CD8-positive, alpha-beta memory T cell (primary cell): Measurements from ENCODE around the gene MYRF. TPM values are rescaled to one million over a fixed set of nuclear protein-coding genes. Genes with fewer than 3 reads are reported as not detected.

Source experiments
- CTCF ChIA-PET: fragments of 350-600 bp; sonication (Branson Sonifier 250); formaldehyde crosslinking; loops from one replicate; lab custom pipeline; 2021; ENCODE audit warnings: antibody characterized with exemption; lab: Charles Lee
- POLR2A ChIA-PET: fragments of 350-600 bp; sonication (Branson Sonifier 250); formaldehyde crosslinking; loops from one replicate; lab custom pipeline; 2021; ENCODE audit warnings: antibody characterized with exemption; lab: Charles Lee
- DNase-seq, 5 donors: peaks; one replicate each; pipeline versions ENCODE4 v3.0.0 to v3.0.0-alpha.2; 2020 to 2022; ENCODE audit warnings: mixed read lengths in 1 of 5
- H3K27ac ChIP-seq: one replicate; pipeline ENCODE4 v1.7.0; 2013; ENCODE audit warnings: low read depth, mild to moderate bottlenecking, low read length, moderate library complexity
- H3K27me3 ChIP-seq: 2 replicates; pipeline ENCODE4 v1.7.0; 2013; ENCODE audit warnings: low read length, mild to moderate bottlenecking; ENCODE audit not compliant: insufficient read depth, poor library complexity, severe bottlenecking
- H3K36me3 ChIP-seq: 2 replicates; pipeline ENCODE4 v1.7.0; 2013; ENCODE audit warnings: mild to moderate bottlenecking, low read length, moderate library complexity; ENCODE audit not compliant: insufficient read depth
- H3K4me1 ChIP-seq: 2 replicates; pipeline ENCODE4 v1.7.0; 2013; ENCODE audit warnings: mild to moderate bottlenecking, low read length, moderate library complexity; ENCODE audit not compliant: insufficient read depth
- H3K4me3 ChIP-seq: 2 replicates; pipeline ENCODE4 v1.7.0; 2013; ENCODE audit warnings: mild to moderate bottlenecking, low read length
- H3K9me3 ChIP-seq: 2 replicates; pipeline ENCODE4 v1.7.0; 2013; ENCODE audit warnings: mild to moderate bottlenecking, low read length
- H3K27ac Mint-ChIP-seq, 8 donors: one replicate each; pipeline ENCODE4 v1.8.0; 2020 to 2021; ENCODE audit warnings: mixed read lengths in 8 of 8, mild to moderate bottlenecking in 6 of 8, inconsistent platforms in 3 of 8, moderate library complexity in 3 of 8
- H3K27me3 Mint-ChIP-seq, 2 donors: one replicate each; pipeline ENCODE4 v1.8.0; 2020 to 2021; ENCODE audit warnings: mixed read lengths in 2 of 2, mild to moderate bottlenecking in 1 of 2, moderate library complexity in 1 of 2
- H3K36me3 Mint-ChIP-seq, 3 donors: one replicate each; pipeline ENCODE4 v1.8.0; 2020 to 2021; ENCODE audit warnings: mixed read lengths in 3 of 3, inconsistent platforms in 1 of 3, mild to moderate bottlenecking in 1 of 3
- H3K4me1 Mint-ChIP-seq, 3 donors: one replicate each; pipeline ENCODE4 v1.8.0; 2020 to 2021; ENCODE audit warnings: mixed read lengths in 3 of 3, inconsistent platforms in 1 of 3, mild to moderate bottlenecking in 1 of 3
- H3K4me3 Mint-ChIP-seq, 7 donors: one replicate each; pipeline ENCODE4 v1.8.0; 2020 to 2021; ENCODE audit warnings: mixed read lengths in 7 of 7, mild to moderate bottlenecking in 6 of 7, moderate library complexity in 4 of 7, inconsistent platforms in 2 of 7
- H3K9me3 Mint-ChIP-seq, 5 donors: one replicate each; pipeline ENCODE4 v1.8.0; 2020 to 2022; ENCODE audit warnings: mixed read lengths in 5 of 5, mild to moderate bottlenecking in 3 of 5, moderate library complexity in 2 of 5, inconsistent platforms in 1 of 5
- polyA plus RNA-seq: library from polyadenylated mRNA; unstranded; fragments of 300-500 nt; fragmentation: Illumina TruSeq; gene quantifications from one replicate; pipeline ENCODE4 v1.2.3, GENCODE V29; 2021
- total RNA-seq, 2 experiments: library from RNA; stranded (reverse); gene quantifications; one replicate each; pipeline ENCODE4 v1.2.3, GENCODE V29; 2021

Gene MYRF
- total and polyA plus RNA-seq, 3 experiments from 2014 or later, result 0.63 to 0.93 (median 0.70) TPM

GRCh38 chr11:61817471-61818202 lies 65.2 kb downstream of the MYRF start:
- H3K9me3 Mint-ChIP-seq, result no peaks in the 10 kb centered on the region

GRCh38 chr11:61820174-61820573 lies 67.7 kb downstream of the MYRF start:
- H3K27me3 ChIP-seq, result peaks cover 3% of the 10 kb centered on the region
- H3K9me3 ChIP-seq, result no peaks in the 10 kb centered on the region
- H3K27me3 Mint-ChIP-seq, result peaks cover 20 to 26% of the 10 kb centered on the region in 2 donors
- POLR2A ChIA-PET, result no interaction called here
- DNase-seq, result no peak
- no peak overlapping the region for H3K27ac ChIP-seq
- no peaks in the 10 kb centered on the region for H3K36me3 Mint-ChIP-seq
- no peak overlapping the region for H3K4me3 Mint-ChIP-seq
- H3K36me3 ChIP-seq, result no peaks in the 10 kb centered on the region
- no peak overlapping the region for H3K27ac Mint-ChIP-seq
- no peak overlapping the region for H3K4me3 ChIP-seq
- H3K9me3 Mint-ChIP-seq, result no peaks in the 10 kb centered on the region
- CTCF ChIA-PET, result no interaction called here
- peaks cover 7 to 19% (median 10%) of the 10 kb centered on the region in 3 donors for H3K4me1 Mint-ChIP-seq
- H3K4me1 ChIP-seq, result peaks cover 5% of the 10 kb centered on the region

More at GRCh38 chr11:61817471-61818202, 65.2 kb downstream of the MYRF start:
- H3K27me3 ChIP-seq, result peaks cover 3% of the 10 kb centered on the region
- peaks cover 29 to 33% of the 10 kb centered on the region in 2 donors for H3K27me3 Mint-ChIP-seq
- H3K36me3 ChIP-seq, result no peaks in the 10 kb centered on the region
- H3K4me3 Mint-ChIP-seq, result peak overlapping the region; percentile 67 to 97 (median 79)
- no peaks in the 10 kb centered on the region for H3K9me3 ChIP-seq
- no peak for DNase-seq
- H3K36me3 Mint-ChIP-seq, result no peaks in the 10 kb centered on the region
- peaks cover 10% of the 10 kb centered on the region for H3K4me1 ChIP-seq
- H3K4me1 Mint-ChIP-seq, result peaks cover 11 to 25% (median 16%) of the 10 kb centered on the region in 3 donors
- H3K27ac ChIP-seq, result peak overlapping the region; percentile 57
- CTCF ChIA-PET, result interaction anchor here (0.7 to 3.8 kb wide), 7 partner anchors 12 to 131 kb away, joined by 3 to 31 read pairs (median 4); no protein-coding TSS in a partner anchor
- POLR2A ChIA-PET, result no interaction called here
- no peak overlapping the region for H3K4me3 ChIP-seq
- peak overlapping the region in 3 of 8 donors; percentile 4 to 63 (median 35) for H3K27ac Mint-ChIP-seq

GRCh38 chr11:61826930-61827570 lies 74.6 kb downstream of the MYRF start:
- no peaks in the 10 kb centered on the region for H3K27me3 ChIP-seq
- POLR2A ChIA-PET, result no interaction called here
- Mint-ChIP-seq H3K36me3 (no peaks in the 10 kb centered on the region), H3K4me3 (peak overlapping the region; percentile 70 to 92 (median 81)), H3K27me3 (peaks cover 34 to 55% of the 10 kb centered on the region in 2 donors), H3K27ac (peak overlapping the region in 3 of 8 donors; percentile 56 to 90 (median 86)), H3K4me1 (peaks cover 7 to 42% (median 26%) of the 10 kb centered on the region in 3 donors), H3K9me3 (no peaks in the 10 kb centered on the region)
- no peak overlapping the region for H3K27ac ChIP-seq
- CTCF ChIA-PET, result interaction anchor here (1.0 kb wide), 1 partner anchor 12 kb away, joined by 3 read pairs; no protein-coding TSS in a partner anchor
- H3K36me3 ChIP-seq, result no peaks in the 10 kb centered on the region
- no peaks in the 10 kb centered on the region for H3K9me3 ChIP-seq
- peak overlapping the region; percentile 28 for H3K4me3 ChIP-seq
- DNase-seq, result no peak
- H3K4me1 ChIP-seq, result peaks cover 11% of the 10 kb centered on the region

GRCh38 chr11:61827571-61828378 lies 75.3 kb downstream of the MYRF start, which contains the start of gene FADS2:
Gene FADS2 (plus strand): TSS chr11:61828300. CDS start chr11:61828391, 91 bp downstream.
- peaks cover 33 to 55% of the 10 kb centered on the region in 2 donors for H3K27me3 Mint-ChIP-seq
- no peaks in the 10 kb centered on the region for H3K27me3 ChIP-seq
- H3K27ac ChIP-seq, result no peak within 1 kb of the TSS
- peak; percentile 46 to 70 (median 55) for DNase-seq
- POLR2A ChIA-PET, result interaction anchor here (0.6 kb wide), 1 partner anchor 140 kb away, joined by 3 read pairs; the partner anchor contains the start of gene FTH1
- peak within 1 kb of the TSS; percentile 76 to 92 (median 85) for H3K4me3 Mint-ChIP-seq
- H3K4me1 Mint-ChIP-seq, result peaks cover 7 to 47% (median 26%) of the 10 kb centered on the region in 3 donors
- peak within 1 kb of the TSS in 5 of 8 donors; percentile 47 to 90 (median 58) for H3K27ac Mint-ChIP-seq
- no peaks in the 10 kb centered on the region for H3K9me3 Mint-ChIP-seq
- no peaks in the 10 kb centered on the region for H3K36me3 Mint-ChIP-seq
- no peaks in the 10 kb centered on the region for H3K9me3 ChIP-seq
- peaks cover 11% of the 10 kb centered on the region for H3K4me1 ChIP-seq
- CTCF ChIA-PET, result interaction anchor here (1.0 kb wide), 1 partner anchor 12 kb away, joined by 3 read pairs; no protein-coding TSS in a partner anchor
- H3K36me3 ChIP-seq, result no peaks in the 10 kb centered on the region
- H3K4me3 ChIP-seq, result peak within 1 kb of the TSS; percentile 64

GRCh38 chr11:61828379-61828628 lies 75.9 kb downstream of the MYRF start:
- Mint-ChIP-seq H3K36me3 (no peaks in the 10 kb centered on the region), H3K27me3 (peaks cover 33 to 55% of the 10 kb centered on the region in 2 donors), H3K9me3 (no peaks in the 10 kb centered on the region), H3K4me1 (peaks cover 7 to 52% (median 27%) of the 10 kb centered on the region in 3 donors), H3K27ac (peak overlapping the region in 2 of 8 donors; percentile 58 to 90), H3K4me3 (peak overlapping the region; percentile 70 to 92 (median 85))
- Histone ChIP-seq H3K36me3 (no peaks in the 10 kb centered on the region), H3K27ac (no peak overlapping the region), H3K9me3 (no peaks in the 10 kb centered on the region), H3K27me3 (no peaks in the 10 kb centered on the region), H3K4me1 (peaks cover 12% of the 10 kb centered on the region), H3K4me3 (peak overlapping the region; percentile 64)
- ChIA-PET CTCF (interaction anchor here (1.1 kb wide), 2 partner anchors 26 to 31 kb away, joined by 3 to 4 read pairs; no protein-coding TSS in a partner anchor), POLR2A (no interaction called here)
- DNase-seq, result peak in 1 of 5 donors; percentile 16

GRCh38 chr11:61828629-61829407 lies 76.4 kb downstream of the MYRF start:
- CTCF ChIA-PET, result interaction anchor here (0.9 to 1.6 kb wide), 4 partner anchors 13 to 32 kb away, joined by 3 to 8 read pairs (median 4); partner anchors contain the start of gene FADS1
- no peaks in the 10 kb centered on the region for H3K27me3 ChIP-seq
- peak overlapping the region; percentile 64 for H3K4me3 ChIP-seq
- peak overlapping the region in 2 of 8 donors; percentile 58 to 90 for H3K27ac Mint-ChIP-seq
- peaks cover 17% of the 10 kb centered on the region for H3K4me1 ChIP-seq
- H3K36me3 ChIP-seq, result no peaks in the 10 kb centered on the region
- no peaks in the 10 kb centered on the region for H3K9me3 ChIP-seq
- no peaks in the 10 kb centered on the region for H3K36me3 Mint-ChIP-seq
- no peak overlapping the region for H3K27ac ChIP-seq
- peak in 1 of 5 donors; percentile 30 for DNase-seq
- POLR2A ChIA-PET, result no interaction called here
- no peaks in the 10 kb centered on the region for H3K9me3 Mint-ChIP-seq
- H3K4me3 Mint-ChIP-seq, result peak overlapping the region; percentile 70 to 92 (median 85)
- H3K27me3 Mint-ChIP-seq, result peaks cover 33 to 58% of the 10 kb centered on the region in 2 donors
- peaks cover 10 to 57% (median 32%) of the 10 kb centered on the region in 3 donors for H3K4me1 Mint-ChIP-seq

GRCh38 chr11:61829806-61830205 lies 77.4 kb downstream of the MYRF start:
- ChIA-PET POLR2A (no interaction called here), CTCF (interaction anchor here (1.6 kb wide), 1 partner anchor 14 kb away, joined by 8 read pairs; the partner anchor contains the start of gene FADS1)
- no peaks in the 10 kb centered on the region for H3K27me3 ChIP-seq
- H3K9me3 ChIP-seq, result no peaks in the 10 kb centered on the region
- peaks cover 27% of the 10 kb centered on the region for H3K4me1 ChIP-seq
- H3K9me3 Mint-ChIP-seq, result no peaks in the 10 kb centered on the region
- H3K4me3 Mint-ChIP-seq, result peak overlapping the region in 6 of 7 donors; percentile 38 to 92 (median 80)
- H3K27ac Mint-ChIP-seq, result peak overlapping the region in 2 of 8 donors; percentile 80 to 88
- H3K36me3 Mint-ChIP-seq, result no peaks in the 10 kb centered on the region
- H3K27ac ChIP-seq, result no peak overlapping the region
- H3K36me3 ChIP-seq, result no peaks in the 10 kb centered on the region
- peaks cover 33 to 54% of the 10 kb centered on the region in 2 donors for H3K27me3 Mint-ChIP-seq
- no peak for DNase-seq
- H3K4me1 Mint-ChIP-seq, result peaks cover 19 to 66% (median 42%) of the 10 kb centered on the region in 3 donors
- H3K4me3 ChIP-seq, result no peak overlapping the region
